K562 (cell line): ENCODE data around the gene RNF112. TPM values are rescaled to one million over a fixed set of nuclear protein-coding genes. Genes with fewer than 3 reads are reported as not detected.
A peak's percentile ranks its signal among the peaks of the same experiment; 100 is the strongest.

ENCODE experiments used
- CBFA2T2 ChIP-seq: fragments of 450-650 bp; conservative IDR thresholded peaks from 2 replicates; pipeline ENCODE4 v1.6.1; 2017; ENCODE audit warnings: mild to moderate bottlenecking
- CREB1 ChIP-seq, 2 experiments: sonication (generic) in 1 of 2; formaldehyde crosslinking in 1 of 2; IDR thresholded peaks; 2 replicates each; pipeline versions ENCODE4 v1.6.1 to v1.8.0; 2012 to 2022; ENCODE audit warnings: inconsistent platforms in 1 of 2, mild to moderate bottlenecking in 1 of 2, missing genetic modification reagents in 1 of 2, moderate library complexity in 1 of 2
- CREBBP ChIP-seq: IDR thresholded peaks from one replicate; pipeline ENCODE4 v1.6.1; 2012; ENCODE audit warnings: low read depth, mild to moderate bottlenecking, control low read depth, inconsistent platforms, low read length
- E2F4 ChIP-seq: sonication (generic); formaldehyde crosslinking; IDR thresholded peaks from 2 replicates; pipeline ENCODE4 v1.8.0; 2022; ENCODE audit warnings: mild to moderate bottlenecking, low read depth, missing genetic modification reagents
- FOXK1 ChIP-seq: sonication (generic); formaldehyde crosslinking; IDR thresholded peaks from 2 replicates; pipeline ENCODE4 v1.8.0; 2022; ENCODE audit warnings: missing genetic modification reagents, mild to moderate bottlenecking, borderline replicate concordance
- MAX ChIP-seq: sonication (generic); formaldehyde crosslinking; IDR thresholded peaks from 2 replicates; pipeline ENCODE4 v1.9.0; 2022; ENCODE audit warnings: mild to moderate bottlenecking, missing genetic modification reagents
- NFE2L1 ChIP-seq: fragments of 450-650 bp; IDR thresholded peaks from 2 replicates; pipeline ENCODE4 v1.6.1; 2016; ENCODE audit warnings: missing genetic modification characterization, low read depth, mild to moderate bottlenecking, missing compliant biosample characterization, moderate library complexity, borderline replicate concordance
- RBM15 ChIP-seq: fragments of 200-400 bp; formaldehyde crosslinking; IDR thresholded peaks from 2 replicates; pipeline ENCODE4 v1.6.1; 2018; ENCODE audit warnings: mild to moderate bottlenecking, low read length, moderate library complexity; ENCODE audit not compliant: insufficient read depth
- SIX5 ChIP-seq, 2 experiments: IDR thresholded peaks; 2 replicates each; pipeline ENCODE4 v1.6.1; 2011; ENCODE audit warnings: low read length in 2 of 2, borderline replicate concordance in 1 of 2, low read depth in 1 of 2, mild to moderate bottlenecking in 1 of 2, moderate library complexity in 1 of 2; ENCODE audit not compliant: insufficient read depth in 1 of 2
- SMARCB1 ChIP-seq: IDR thresholded peaks from 2 replicates; pipeline ENCODE4 v1.6.1; 2011; ENCODE audit warnings: improper control_type of control experiment, low read depth; ENCODE audit not compliant: insufficient read length
- SMARCC2 ChIP-seq: fragments of 450-650 bp; IDR thresholded peaks from 2 replicates; pipeline ENCODE4 v1.6.1; 2017; ENCODE audit warnings: antibody characterized with exemption, moderate library complexity, mild to moderate bottlenecking, low read depth
- ZNF3 ChIP-seq: fragments of 250-450 bp; sonication (Bioruptor Pico); IDR thresholded peaks from 2 replicates; pipeline ENCODE4 v1.5.0; 2021; ENCODE audit warnings: mild to moderate bottlenecking, moderate library complexity
- ZNF407 ChIP-seq: fragments of 450-650 bp; IDR thresholded peaks from 2 replicates; pipeline ENCODE4 v1.6.1; 2016; ENCODE audit warnings: low read depth
- ZNF41 ChIP-seq: fragments of 250-450 bp; sonication (Bioruptor Pico); conservative IDR thresholded peaks from 2 replicates; pipeline ENCODE4 v1.4.0; 2020; ENCODE audit warnings: mild to moderate bottlenecking
- ZNF668 ChIP-seq: fragments of 250-450 bp; sonication (Bioruptor Pico); IDR thresholded peaks from 2 replicates; pipeline ENCODE4 v1.8.0; 2022; ENCODE audit warnings: mild to moderate bottlenecking, inconsistent platforms
- polyA plus RNA-seq, 8 experiments: library from polyadenylated mRNA; depleted of rRNA in 4 of 8; stranded (reverse) in 5 of 8; unstranded in 3 of 8; fragments of >200 nt; fragmentation: Nextera tagmentation in 2 of 8; fragmentation: Illumina TruSeq in 1 of 8; extraction: Ambion mirVana in 2 of 8; extraction: Trizol in 1 of 8; gene quantifications; 2 replicates each; pipeline versions ENCODE4 v1.2.1 to v1.2.3, GENCODE V29; 2011 to 2014; ENCODE audit warnings: inconsistent platforms in 1 of 8, missing spikeins in 1 of 8
- total RNA-seq, 7 experiments: library from RNA; depleted of rRNA in 6 of 7; stranded (reverse); fragments of >200 nt in 6 of 7; fragmentation: Illumina TruSeq in 2 of 7; extraction: Trizol in 2 of 7; gene quantifications; 2 replicates each; pipeline versions ENCODE4 v1.2.1 to v1.2.3, GENCODE V29; 2011 to 2021; ENCODE audit warnings: low replicate concordance in 1 of 7
- TF ChIP-seq, protein P1 (sequence below): fragments of 250-450 bp; sonication (Bioruptor Pico); IDR thresholded peaks from 2 replicates; pipeline ENCODE4 v1.4.0; 2020; ENCODE audit warnings: mild to moderate bottlenecking, moderate library complexity

Gene RNF112
- total and polyA plus RNA-seq, 9 of the 15 experiments (the other 6 are each of a cell fraction or from before 2014, with no cell fraction given), result 0.05 TPM; not detected in 8

GRCh38 chr17:19377602-19378415 lies 33.2 kb upstream of the RNF112 start (continued):
- TF ChIP-seq NFE2L1 (tag) (no peak), ZNF668 (no peak), SMARCC2 (no peak), SMARCB1 (no peak), CREB1 (IDR thresholded peaks at IDR 0.05) (no peak), CREB1 (CRISPR knock-in tag; IDR thresholded peaks at IDR 0.05) (peak; percentile 56), ZNF407 (no peak), CREBBP (no peak), MAX (CRISPR knock-in tag) (peak; percentile 53; the same call in 1 of the 2 replicates), ZNF3 (CRISPR knock-in tag) (no peak), FOXK1 (CRISPR knock-in tag) (no peak), RBM15 (no peak), E2F4 (CRISPR knock-in tag) (no peak), ZNF41 (CRISPR knock-in tag) (no peak), CBFA2T2 (no peak), SIX5 (IDR thresholded peaks at IDR 0.05; ENCODE audit: borderline replicate concordance in 1 of 2, insufficient read depth in 1 of 2, low read depth in 1 of 2, low read length in 2 of 2) (no peak)
- TF ChIP-seq, protein P1, sequence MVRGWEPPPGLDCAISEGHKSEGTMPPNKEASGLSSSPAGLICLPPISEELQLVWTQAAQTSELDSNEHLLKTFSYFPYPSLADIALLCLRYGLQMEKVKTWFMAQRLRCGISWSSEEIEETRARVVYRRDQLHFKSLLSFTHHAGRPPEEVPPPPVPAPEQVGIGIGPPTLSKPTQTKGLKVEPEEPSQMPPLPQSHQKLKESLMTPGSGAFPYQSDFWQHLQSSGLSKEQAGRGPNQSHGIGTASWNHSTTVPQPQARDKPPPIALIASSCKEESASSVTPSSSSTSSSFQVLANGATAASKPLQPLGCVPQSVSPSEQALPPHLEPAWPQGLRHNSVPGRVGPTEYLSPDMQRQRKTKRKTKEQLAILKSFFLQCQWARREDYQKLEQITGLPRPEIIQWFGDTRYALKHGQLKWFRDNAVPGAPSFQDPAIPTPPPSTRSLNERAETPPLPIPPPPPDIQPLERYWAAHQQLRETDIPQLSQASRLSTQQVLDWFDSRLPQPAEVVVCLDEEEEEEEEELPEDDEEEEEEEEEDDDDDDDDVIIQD (CRISPR knock-in tag), result no peak
